Stimulated activated CD4-positive, alpha-beta T cell treated with anti-CD3 and anti-CD28 coated beads, Interleukin-1b, Interleukin-23, amount 100 ng/mL, for 1 hour (primary cell): Measurements from ENCODE around the gene PUSL1.
"Not testable (repeated sequence)": the region's sequence is repeated elsewhere in the genome, so short reads cannot be mapped to it uniquely, and the experiment has no call there.

Experiments
- DNase-seq, 2 donors: peaks; one replicate each; pipeline ENCODE4 v3.0.0-alpha.2; 2020; ENCODE audit warnings: low read depth in 2 of 2

Gene PUSL1

GRCh38 chr1:1310476-1311053 is 2.2 kb downstream of the PUSL1 start:
- no peak for DNase-seq

- DNase-seq = no peak
Measured at GRCh38 chr1:1311107-1312104, 3.0 kb downstream of the PUSL1 start.

- DNase-seq = no peak
Measured at GRCh38 chr1:1312450-1313314, 4.3 kb downstream of the PUSL1 start.

- DNase-seq = no peak
Measured at GRCh38 chr1:1313500-1314236, 5.3 kb downstream of the PUSL1 start.

- no peak for DNase-seq
Measured at GRCh38 chr1:1314237-1314586, 5.8 kb downstream of the PUSL1 start.

GRCh38 chr1:1314678-1315335 is 6.4 kb downstream of the PUSL1 start:
- no peak for DNase-seq

- DNase-seq = no peak
Measured at GRCh38 chr1:1315435-1315954, 7.1 kb downstream of the PUSL1 start.

GRCh38 chr1:1316199-1316598 is 7.8 kb downstream of the PUSL1 start:
- DNase-seq = not testable (repeated sequence)

- DNase-seq = no peak
Measured at GRCh38 chr1:1317420-1317819, 9.0 kb downstream of the PUSL1 start.

GRCh38 chr1:1318131-1318652 is 9.8 kb downstream of the PUSL1 start:
- no peak for DNase-seq

GRCh38 chr1:1318777-1319645 is 10.6 kb downstream of the PUSL1 start:
- no peak for DNase-seq

GRCh38 chr1:1319646-1319941 is 11.2 kb downstream of the PUSL1 start:
- no peak for DNase-seq

- DNase-seq = no peak
Measured at GRCh38 chr1:1320666-1321448, 12.5 kb downstream of the PUSL1 start.

GRCh38 chr1:1321477-1321876 is 13.1 kb downstream of the PUSL1 start:
- DNase-seq = no peak

- no peak for DNase-seq
Measured at GRCh38 chr1:1322418-1322817, 14.0 kb downstream of the PUSL1 start.

GRCh38 chr1:1322952-1323351 is 14.6 kb downstream of the PUSL1 start:
- DNase-seq = no peak

GRCh38 chr1:1324084-1324523 is 15.7 kb downstream of the PUSL1 start:
- no peak for DNase-seq

GRCh38 chr1:1324524-1325287 is 16.3 kb downstream of the PUSL1 start, which contains the start of the genes CPTP and INTS11:
Gene CPTP, plus strand, starts transcription at chr1:1324802. Its CDS starts 2,109 bp downstream, at chr1:1326911.
Gene INTS11, minus strand, starts transcription at chr1:1324660. Its CDS starts 52 bp downstream, at chr1:1324608.
- DNase-seq = peak; percentile 88 to 96
